Neutrophil (primary cell): Measurements from ENCODE around the gene AGAP1.
"Not testable (repeated sequence)": the region's sequence is repeated elsewhere in the genome, so short reads cannot be mapped to it uniquely, and the experiment has no call there.

Experiments
- H3K27ac ChIP-seq: fragments of 200-600 bp; sonication (generic); 2 replicates; pipeline ENCODE4 v1.5.1; 2016; ENCODE audit warnings: mild to moderate bottlenecking, moderate library complexity
- H3K27me3 ChIP-seq: fragments of 200-600 bp; sonication (generic); 2 replicates; pipeline ENCODE4 v1.6.0; 2016; ENCODE audit warnings: mild to moderate bottlenecking
- H3K36me3 ChIP-seq: fragments of 200-600 bp; sonication (generic); 2 replicates; pipeline ENCODE4 v1.5.1; 2017
- H3K4me1 ChIP-seq, 2 experiments: fragments of 200-600 bp in 1 of 2; sonication (generic) in 1 of 2; 1 replicate in 1 of 2; 2 replicates in 1 of 2; pipeline versions ENCODE4 v1.5.1 to v1.6.1; 2013 to 2016; ENCODE audit warnings: low read depth in 1 of 2, low read length in 1 of 2, mild to moderate bottlenecking in 1 of 2, moderate library complexity in 1 of 2; ENCODE audit not compliant: control insufficient read depth in 1 of 2, insufficient read depth in 1 of 2
- H3K4me3 ChIP-seq, 2 experiments: fragments of 200-600 bp in 1 of 2; sonication (generic) in 1 of 2; 1 replicate in 1 of 2; 2 replicates in 1 of 2; pipeline ENCODE4 v1.5.1; 2013 to 2016; ENCODE audit warnings: low read depth in 1 of 2, low read length in 1 of 2, mild to moderate bottlenecking in 1 of 2, moderate library complexity in 1 of 2
- H3K9me3 ChIP-seq: fragments of 200-600 bp; sonication (generic); 2 replicates; pipeline ENCODE4 v1.5.1; 2016
- TF ChIP-seq, protein P1 (sequence below): fragments of 200-600 bp; sonication (generic); IDR thresholded peaks from 2 replicates; pipeline ENCODE4 v1.5.1; 2016; ENCODE audit warnings: antibody characterized with exemption

AGAP1 gene

DNA sequence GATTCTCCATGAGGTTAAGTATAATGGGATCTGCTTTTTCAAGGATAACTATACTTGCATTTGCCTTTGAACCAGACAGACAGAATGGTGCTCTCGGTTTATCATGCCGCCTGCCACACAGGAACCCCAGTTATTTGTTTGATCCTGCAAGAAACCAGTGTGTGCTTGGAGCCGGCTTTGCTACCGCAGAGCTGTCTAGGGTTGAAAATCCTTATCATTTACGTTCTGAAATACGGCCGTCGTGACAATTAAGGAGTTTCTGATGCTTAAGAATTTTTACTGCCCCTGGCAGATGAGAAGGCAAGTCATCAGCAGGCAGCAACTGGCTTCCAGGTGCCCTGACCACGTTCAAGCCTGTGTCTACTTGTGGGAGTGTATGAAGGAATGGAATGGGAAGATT lies 562.3 kb downstream of the AGAP1 start:
- Histone ChIP-seq H3K27me3 (peaks cover 47% of the 10 kb centered on the region), H3K4me3 (no peak overlapping the region), H3K4me1 (no peaks in the 10 kb centered on the region), H3K36me3 (no peaks in the 10 kb centered on the region), H3K9me3 (no peaks in the 10 kb centered on the region), H3K27ac (no peak overlapping the region)
- TF ChIP-seq, protein P1, sequence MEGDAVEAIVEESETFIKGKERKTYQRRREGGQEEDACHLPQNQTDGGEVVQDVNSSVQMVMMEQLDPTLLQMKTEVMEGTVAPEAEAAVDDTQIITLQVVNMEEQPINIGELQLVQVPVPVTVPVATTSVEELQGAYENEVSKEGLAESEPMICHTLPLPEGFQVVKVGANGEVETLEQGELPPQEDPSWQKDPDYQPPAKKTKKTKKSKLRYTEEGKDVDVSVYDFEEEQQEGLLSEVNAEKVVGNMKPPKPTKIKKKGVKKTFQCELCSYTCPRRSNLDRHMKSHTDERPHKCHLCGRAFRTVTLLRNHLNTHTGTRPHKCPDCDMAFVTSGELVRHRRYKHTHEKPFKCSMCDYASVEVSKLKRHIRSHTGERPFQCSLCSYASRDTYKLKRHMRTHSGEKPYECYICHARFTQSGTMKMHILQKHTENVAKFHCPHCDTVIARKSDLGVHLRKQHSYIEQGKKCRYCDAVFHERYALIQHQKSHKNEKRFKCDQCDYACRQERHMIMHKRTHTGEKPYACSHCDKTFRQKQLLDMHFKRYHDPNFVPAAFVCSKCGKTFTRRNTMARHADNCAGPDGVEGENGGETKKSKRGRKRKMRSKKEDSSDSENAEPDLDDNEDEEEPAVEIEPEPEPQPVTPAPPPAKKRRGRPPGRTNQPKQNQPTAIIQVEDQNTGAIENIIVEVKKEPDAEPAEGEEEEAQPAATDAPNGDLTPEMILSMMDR: no peak

- Histone ChIP-seq H3K36me3 (no peaks in the 10 kb centered on the region), H3K27ac (no peak overlapping the region), H3K4me3 (no peak overlapping the region), H3K27me3 (peaks cover 41% of the 10 kb centered on the region), H3K9me3 (no peaks in the 10 kb centered on the region), H3K4me1 (no peaks in the 10 kb centered on the region)
- TF ChIP-seq, protein P1: no peak
Observed at GRCh38 chr2:236057375-236057774, 563.5 kb downstream of the AGAP1 start.

DNA sequence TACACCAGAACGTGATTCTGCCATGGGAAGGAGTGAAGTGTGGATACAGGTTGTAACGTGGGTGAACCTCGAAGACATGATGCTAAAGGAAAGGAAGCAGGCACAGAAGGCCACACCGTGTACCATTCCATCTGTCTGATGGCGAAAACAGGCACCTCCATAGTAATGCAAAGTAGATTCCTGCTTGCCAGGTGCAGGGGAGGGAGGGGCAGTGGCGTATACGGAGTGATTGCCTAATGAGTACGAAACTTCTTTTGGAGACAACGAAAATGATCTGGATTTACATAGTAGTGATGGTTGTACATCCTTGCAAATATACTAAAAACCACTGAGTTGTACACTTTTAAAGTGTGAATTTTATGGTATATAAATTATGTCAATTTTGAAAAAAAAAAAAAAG lies 567.7 kb downstream of the AGAP1 start:
- Histone ChIP-seq H3K9me3 (no peaks in the 10 kb centered on the region), H3K4me3 (no peak overlapping the region), H3K4me1 (no peaks in the 10 kb centered on the region), H3K27me3 (peaks cover under 1% of the 10 kb centered on the region), H3K27ac (no peak overlapping the region), H3K36me3 (no peaks in the 10 kb centered on the region)
- TF ChIP-seq, protein P1: no peak

- Histone ChIP-seq H3K27me3 (no peaks in the 10 kb centered on the region), H3K36me3 (no peaks in the 10 kb centered on the region), H3K4me3 (no peak overlapping the region), H3K27ac (no peak overlapping the region), H3K4me1 (no peaks in the 10 kb centered on the region), H3K9me3 (no peaks in the 10 kb centered on the region)
- TF ChIP-seq, protein P1: no peak
Observed at GRCh38 chr2:236061899-236062298, 568.1 kb downstream of the AGAP1 start.

DNA sequence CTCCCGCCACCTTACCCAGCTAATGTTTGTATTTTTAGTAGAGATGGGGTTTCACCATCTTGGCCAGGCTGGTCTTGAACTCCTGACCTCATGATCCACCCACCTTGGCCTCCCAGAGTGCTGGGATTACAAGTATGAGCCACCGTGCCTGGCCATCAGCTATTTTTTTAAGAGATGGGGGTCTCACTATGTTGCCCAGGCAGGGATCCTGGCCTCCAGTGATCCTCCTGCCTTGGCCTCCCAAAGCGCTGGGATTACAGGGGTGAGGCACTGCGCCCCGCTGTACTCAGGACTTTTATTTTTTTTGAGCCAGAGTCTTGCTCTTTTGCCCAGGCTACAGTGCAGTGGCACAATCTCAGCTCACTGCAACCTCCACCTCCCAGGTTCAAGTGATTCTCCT lies 569.0 kb downstream of the AGAP1 start:
- not testable (repeated sequence) for H3K27me3 ChIP-seq, H3K4me1 ChIP-seq, H3K27ac ChIP-seq, H3K9me3 ChIP-seq, H3K36me3 ChIP-seq, H3K4me3 ChIP-seq

DNA sequence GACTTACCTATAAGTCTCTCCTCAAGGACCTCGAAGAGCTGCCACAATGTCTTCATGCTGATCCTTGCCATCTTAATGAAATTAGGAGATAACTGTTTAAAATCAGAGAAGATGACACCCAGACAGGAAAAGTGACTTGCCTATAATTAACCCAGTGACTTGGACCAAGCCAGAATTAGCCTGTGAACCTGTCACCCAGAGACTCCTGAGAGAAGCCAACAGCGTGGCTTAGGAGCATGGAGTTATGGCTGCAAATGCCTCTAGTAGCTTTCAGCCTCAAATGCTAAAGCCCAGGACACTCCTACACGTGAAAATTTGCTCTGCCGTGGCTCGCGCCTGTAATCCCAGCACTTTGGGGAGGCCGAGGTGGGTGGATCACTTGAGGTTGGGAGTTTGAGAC lies 570.2 kb downstream of the AGAP1 start:
- no peak overlapping the region for H3K27ac ChIP-seq
- no peaks in the 10 kb centered on the region for H3K27me3 ChIP-seq
- no peaks in the 10 kb centered on the region for H3K9me3 ChIP-seq
- no peaks in the 10 kb centered on the region for H3K36me3 ChIP-seq
- H3K4me3 ChIP-seq: no peak overlapping the region
- TF ChIP-seq, protein P1: no peak
- H3K4me1 ChIP-seq: no peaks in the 10 kb centered on the region
